HG02678 (cell line): ENCODE data around the gene ARHGEF12.

Experiments
- ATAC-seq: cut with Tn5 transposase; IDR thresholded peaks from one replicate; pipeline ENCODE4 v1.9.1; 2021; ENCODE audit warnings: mild to moderate bottlenecking, moderate library complexity; ENCODE audit not compliant: unreplicated experiment

The ARHGEF12 gene

DNA sequence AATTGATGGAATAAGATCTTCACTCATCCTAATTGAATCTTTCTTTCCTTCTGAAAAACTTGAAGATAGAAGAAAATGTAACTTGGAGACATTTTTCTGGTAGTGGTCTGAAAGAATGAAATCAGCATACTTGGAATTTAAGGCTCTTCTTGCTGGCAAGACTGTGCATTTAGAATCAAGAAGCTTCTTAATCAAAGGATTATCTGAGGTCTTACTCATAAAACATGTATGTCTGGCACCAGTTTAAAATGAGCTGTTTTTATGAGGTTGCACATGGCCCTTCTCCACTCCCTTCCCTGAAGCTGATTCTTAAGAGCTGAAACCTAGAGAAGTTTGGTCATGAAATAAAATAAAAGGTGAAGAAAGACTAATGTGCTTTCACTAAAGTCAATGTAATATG, 77.3 kb downstream of the ARHGEF12 start:
- ATAC-seq: no peak

DNA sequence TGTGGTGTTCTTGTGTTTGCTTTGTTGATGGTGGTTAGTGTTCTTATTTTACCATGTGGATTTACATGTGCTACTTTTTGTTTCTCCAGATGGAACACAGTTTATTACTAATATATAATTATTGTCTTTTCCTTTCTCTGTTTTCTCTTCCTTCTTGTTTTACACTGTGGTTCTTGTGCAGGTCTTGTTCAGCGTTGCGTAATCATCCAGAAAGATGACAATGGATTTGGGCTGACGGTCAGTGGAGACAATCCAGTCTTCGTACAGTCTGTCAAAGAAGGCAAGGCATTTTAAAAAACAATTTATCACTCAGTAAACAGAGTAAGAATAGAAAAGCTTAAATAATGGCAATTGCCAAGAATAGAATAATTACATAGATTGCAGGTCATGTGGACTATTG, 84.4 kb downstream of the ARHGEF12 start:
- ATAC-seq: no peak

DNA sequence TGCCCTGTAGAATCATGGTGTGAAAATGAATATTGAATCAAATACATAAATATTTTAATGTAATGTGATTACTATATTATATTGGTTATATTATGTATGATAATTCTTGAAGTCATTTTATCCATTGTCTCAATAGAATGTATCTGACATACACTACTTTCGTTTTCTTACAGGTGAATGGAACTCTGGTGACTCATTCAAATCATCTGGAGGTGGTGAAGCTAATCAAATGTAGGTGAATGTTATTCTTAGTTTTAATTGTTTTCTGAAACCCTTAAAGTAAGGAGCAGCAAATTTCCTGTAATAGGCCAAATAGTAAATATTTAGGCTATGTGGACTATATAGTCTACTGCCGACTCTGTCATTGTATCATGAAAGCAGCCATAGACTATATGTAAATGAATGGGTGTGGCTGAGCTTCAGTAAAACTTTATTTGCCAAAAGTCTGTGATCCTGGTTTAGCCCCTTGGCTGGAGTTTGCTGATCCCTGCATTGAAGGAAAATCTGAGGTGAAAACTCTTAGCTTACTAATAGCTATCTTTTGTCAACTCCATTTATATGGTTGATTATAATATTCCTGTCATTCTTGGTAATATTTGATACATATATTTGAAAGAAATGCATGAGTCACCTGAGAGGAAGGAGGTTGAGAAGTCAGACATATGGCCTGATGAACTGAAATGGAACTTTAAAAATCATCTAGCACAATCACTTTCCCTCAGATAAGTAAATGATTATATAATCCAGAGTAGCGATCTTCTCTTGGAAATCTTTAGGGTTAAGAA, 88.2 kb downstream of the ARHGEF12 start:
- ATAC-seq: no peak

DNA sequence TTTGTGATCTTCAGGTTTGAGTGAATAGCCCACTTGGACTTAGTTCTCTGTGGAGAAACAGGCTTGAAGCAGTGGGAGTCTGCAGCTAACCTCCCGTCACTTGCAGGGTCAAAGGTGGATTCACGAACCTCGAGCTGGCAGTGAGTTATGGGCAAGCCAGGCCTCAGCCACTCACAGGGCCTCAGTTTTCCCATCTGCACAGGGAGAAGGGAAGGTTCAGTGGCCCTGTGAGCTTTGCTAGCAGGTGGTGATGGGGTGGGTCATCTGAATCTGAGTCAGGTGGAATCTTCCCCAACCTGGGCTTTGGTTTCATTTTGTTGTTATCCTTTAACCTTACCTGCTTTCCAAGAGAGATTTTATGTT, 88.7 kb downstream of the ARHGEF12 start:
- ATAC-seq: no peak

DNA sequence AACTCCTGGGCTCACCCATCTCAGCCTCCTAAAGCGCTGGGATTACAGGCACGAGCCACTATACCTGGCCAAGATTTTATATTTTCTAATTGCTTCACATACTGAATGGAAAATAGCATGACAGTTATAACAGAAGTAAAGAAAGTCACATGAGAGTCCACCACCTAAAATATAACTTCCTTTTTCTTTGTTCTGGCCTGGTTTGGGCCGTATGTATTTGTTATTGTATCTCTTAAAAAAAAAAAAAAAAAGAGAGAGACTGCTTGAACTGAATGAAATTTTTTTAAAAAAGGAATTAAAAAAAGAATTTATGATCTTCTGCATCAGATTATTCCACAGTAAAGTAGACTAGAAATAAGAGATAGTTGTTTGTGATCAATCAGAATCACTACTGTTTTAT, 89.3 kb downstream of the ARHGEF12 start:
- no peak for ATAC-seq

DNA sequence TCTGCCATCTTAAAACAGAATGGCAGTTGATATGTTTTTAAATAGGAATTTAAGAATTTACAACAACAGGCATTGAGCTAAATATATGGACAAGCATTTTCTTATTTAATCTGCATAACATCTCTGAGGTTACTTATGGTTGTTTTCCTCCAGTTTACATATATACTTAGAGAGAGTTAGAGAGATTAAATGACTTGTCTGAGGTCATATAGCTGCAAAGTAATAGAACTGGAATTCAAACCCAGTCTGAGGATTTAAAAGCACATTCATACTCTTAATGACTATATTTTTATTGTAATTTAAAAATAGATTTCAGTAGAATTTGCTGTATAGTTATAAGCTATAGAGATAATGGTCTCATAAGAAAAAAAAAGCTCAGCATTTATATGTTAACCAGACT, 93.9 kb downstream of the ARHGEF12 start:
- no peak for ATAC-seq

DNA sequence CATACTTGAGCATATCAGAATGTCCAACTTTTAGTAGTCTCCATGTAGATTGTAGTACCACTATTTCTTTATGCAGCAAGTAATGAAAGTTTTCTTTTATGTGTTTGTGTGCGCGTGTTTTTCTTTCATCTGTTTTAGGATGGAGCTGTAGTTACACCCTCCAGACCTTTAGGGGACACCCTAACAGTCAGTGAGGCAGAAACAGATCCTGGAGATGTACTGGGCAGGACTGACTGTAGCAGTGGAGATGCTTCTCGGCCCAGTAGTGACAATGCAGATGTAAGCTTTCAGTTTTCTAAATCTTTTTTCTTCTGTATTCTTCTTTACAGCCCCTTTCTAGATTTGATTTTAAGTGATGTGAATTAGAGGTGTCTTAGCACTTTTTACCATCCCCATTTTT, 95.4 kb downstream of the ARHGEF12 start:
- no peak for ATAC-seq

DNA sequence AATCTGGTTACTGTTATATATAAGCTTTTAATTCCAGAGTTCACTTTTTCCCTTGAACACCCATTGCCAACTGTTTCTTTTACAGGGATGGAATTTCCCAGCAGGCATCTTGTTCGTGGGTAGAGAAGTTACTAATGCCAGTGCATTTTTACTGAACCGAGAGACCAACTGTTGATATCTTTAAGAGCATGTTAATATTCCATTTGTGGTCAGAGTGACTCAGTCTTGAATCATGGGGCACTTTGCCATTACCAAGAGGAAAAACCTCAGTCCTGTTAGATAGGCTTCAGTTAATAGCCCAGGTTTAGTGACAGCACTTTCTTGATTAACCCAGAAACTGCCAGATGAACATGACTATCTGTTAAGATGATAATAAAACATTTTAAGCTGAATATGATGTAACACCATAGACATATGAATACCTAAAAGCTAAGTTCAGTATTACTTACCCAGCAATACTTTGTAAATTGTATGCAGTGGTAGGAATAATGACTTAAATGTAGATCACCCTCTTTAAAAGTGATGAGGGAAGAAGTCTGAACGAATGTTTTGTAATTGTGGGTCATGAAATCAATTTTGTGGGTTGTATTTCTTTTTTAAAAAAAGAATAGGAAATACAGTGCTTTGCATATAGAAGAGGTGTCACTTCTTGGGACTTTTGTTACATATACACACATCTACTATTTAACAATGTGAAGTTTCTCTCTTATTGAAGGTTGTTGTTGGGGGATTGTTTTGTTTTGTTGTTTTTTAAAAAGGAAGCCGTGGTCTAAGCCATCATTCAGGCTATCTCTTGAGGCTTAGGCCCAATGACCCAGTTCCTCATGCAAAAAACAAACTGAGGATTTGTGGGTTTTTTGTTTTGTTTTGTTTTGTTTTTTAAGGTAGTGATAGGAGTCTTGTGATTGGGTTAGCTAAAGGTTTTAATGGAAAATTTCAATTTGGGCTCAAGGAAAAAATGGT, 96.1 kb downstream of the ARHGEF12 start:
- ATAC-seq: no peak

DNA sequence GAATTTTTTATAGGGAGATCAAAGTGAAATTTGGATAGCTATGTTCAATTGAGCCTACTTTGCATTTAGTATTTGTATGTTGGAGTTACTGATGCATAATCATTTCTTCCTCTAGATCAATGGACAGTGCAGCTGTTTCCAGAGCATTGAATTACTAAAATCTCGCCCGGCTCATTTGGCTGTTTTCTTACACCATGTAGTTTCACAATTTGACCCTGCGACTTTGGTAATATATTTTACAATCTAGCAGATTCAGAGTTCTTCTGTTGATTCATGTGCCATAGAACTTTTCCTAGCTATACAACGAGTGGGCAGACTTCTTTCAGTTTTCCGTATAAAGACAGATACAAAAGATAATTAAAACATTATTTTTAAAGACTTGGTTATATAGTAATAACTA, 105.4 kb downstream of the ARHGEF12 start:
- ATAC-seq: no peak

DNA sequence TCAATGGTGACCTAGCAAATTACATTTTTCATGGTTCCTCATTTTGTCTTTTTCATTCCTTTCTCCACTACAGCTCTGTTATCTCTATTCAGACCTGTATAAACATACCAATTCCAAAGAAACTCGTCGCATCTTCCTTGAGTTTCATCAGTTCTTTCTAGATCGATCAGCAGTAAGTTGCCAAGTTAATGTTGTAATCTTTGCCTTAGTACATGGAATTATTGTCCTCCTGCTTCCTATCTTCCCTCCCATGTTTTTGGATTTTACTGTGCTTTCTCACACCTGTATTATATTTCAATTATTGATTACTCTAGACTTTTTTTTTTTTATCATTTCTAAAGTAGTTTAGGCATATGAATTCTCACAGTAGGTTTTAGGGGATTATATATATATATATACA, 105.8 kb downstream of the ARHGEF12 start:
- ATAC-seq: no peak

DNA sequence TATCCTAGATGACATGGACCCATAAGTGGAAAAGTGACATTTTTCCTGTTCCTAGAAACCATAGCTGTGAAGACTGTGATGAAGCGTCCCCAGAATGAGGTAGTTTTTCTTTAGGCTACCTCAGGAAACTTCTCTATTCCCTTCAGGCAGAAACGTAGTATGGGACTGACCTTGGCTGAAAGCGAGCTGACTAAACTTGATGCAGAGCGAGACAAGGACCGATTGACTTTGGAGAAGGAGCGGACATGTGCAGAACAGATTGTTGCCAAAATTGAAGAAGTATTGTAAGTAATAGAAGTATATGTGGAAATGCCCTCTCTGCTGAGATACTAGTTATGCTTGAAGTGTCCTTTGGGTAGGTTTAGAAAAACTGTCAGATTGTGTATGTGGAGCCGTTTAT, 110.6 kb downstream of the ARHGEF12 start:
- ATAC-seq: no peak

DNA sequence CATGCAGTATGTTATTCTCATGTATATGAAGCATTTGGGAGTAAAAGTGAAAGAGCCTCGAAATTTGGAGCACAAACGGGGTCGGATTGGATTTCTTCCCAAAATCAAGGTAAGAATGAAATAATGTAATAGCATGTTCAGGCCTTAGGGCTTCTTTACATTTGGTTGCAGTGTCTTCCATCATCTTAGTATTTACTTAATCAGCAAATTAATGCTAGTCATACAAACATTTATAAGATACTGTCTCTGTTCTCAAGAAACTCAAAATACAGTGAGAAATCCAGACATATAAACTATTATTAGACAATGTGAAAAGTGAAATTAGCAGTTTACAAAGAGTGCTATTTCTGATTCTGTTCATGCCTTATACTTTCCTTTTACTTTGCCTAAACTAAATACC, 112.0 kb downstream of the ARHGEF12 start:
- ATAC-seq: no peak

DNA sequence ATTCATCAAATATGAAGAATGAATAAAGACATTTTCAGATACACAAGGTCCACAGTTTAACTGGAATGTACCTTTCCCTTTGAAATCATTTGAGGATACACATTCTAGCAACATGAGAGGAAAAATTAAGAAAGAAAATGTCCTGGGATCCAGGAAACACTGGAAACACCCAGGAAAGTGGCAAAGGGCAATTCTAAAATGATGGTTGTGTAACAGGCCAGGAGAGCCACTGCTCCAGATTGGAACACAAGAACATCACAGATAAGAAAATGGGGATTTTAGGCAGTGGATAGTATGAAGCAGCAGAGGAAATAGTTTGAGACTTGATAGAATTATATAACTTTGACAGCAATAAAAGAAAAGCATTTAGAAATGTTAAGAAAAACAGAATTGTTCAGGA, 119.3 kb downstream of the ARHGEF12 start:
- ATAC-seq: no peak

DNA sequence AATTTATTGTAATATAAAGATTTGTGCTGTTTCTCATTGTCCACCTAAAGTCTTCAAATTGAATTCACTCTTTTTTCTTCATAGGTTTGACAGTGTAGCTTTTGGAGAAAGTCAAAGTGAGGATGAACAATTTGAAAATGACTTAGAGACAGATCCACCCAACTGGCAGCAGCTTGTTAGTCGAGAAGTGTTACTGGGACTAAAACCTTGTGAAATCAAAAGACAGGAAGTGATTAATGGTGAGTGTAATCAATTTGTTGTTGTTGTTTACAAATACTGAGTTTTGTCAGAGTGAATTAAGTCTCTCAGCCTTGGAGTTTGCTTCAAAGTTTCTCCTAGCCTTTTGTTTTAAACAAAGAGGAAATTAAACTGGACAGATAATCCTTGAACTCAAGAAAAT, 121.8 kb downstream of the ARHGEF12 start:
- ATAC-seq: no peak

DNA sequence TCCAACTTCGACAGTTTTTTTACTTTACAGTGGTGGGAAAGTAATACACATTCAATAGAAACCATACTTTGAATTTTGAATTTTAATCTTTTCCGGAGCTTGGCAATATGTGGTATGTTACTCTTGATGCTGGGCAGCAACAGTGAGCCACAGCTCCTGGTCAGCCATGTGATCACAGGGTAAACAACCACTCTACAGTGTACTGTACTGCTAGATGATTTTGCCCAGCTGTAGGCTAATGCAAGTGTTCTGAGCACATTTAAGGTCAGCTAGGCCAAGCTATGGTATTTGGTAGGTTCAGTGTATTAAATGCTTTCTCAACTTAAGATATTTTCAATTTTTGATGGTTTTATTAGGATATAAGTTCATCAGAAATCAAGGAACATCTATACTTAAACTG, 126.6 kb downstream of the ARHGEF12 start:
- no peak for ATAC-seq

DNA sequence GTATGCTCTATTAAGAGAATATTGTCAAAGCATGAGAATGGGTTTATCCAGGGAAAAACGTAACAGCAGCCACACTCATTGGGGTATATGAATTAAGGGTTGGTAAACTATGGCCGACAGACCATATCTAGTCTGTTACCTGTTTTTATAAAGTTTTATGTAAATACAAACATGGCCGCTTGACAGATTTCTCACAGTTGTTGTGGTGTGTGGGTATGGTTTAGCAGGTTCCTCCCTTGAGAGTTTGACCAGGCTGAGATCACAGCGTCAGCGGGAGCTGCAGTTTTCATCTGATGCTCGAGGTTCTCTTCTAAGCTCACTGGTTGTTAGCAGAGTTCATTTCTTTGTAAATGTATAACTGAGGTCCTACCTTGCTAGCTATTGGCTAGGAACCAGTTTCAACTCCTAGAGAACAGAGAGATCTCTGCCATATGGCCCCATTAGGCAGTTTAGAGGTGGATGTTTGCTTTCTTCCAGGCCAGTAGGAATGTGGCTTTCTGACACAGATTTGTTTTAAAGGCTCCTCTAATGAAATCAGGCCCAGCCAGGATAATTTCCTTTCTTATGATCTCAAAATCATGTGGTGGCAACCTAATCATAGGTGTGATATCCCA, 129.8 kb downstream of the ARHGEF12 start:
- ATAC-seq: no peak

DNA sequence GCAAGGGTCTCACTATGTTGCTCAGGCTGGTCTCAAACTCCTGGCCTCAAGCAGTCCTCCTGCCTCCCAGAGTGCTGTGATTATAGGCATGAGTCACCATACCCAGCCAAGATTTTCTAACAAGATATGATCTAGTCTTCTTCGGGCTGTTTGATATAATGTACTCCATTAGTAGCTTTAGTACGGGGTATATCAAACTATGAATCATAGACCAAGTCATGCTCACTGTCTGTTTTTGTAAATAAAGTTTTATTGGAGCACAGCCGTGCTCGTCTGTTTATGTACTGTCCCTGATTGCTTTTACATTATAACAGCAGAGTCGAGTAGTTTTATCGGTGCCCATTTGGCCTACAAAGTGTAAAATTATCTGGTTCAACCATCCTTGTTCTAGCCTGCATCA, 131.4 kb downstream of the ARHGEF12 start:
- ATAC-seq: no peak

DNA sequence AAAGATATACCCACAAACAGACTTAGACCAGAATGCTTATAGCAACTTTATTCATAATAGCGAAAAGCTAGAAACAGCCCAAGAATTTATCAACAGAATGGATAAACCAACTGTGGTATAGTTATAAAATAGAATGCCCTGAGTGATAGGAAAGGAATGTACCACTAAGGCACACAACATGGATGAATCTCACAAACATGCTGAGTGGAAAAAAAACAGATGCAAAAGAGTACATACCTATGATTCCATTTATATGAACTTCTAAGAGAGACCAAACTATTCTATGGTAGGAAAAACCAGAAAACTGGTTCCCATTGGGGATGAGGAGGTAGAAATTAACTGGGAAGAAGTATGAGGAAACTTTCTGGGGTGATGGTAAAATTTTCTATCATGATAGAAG, 134.9 kb downstream of the ARHGEF12 start:
- no peak for ATAC-seq

DNA sequence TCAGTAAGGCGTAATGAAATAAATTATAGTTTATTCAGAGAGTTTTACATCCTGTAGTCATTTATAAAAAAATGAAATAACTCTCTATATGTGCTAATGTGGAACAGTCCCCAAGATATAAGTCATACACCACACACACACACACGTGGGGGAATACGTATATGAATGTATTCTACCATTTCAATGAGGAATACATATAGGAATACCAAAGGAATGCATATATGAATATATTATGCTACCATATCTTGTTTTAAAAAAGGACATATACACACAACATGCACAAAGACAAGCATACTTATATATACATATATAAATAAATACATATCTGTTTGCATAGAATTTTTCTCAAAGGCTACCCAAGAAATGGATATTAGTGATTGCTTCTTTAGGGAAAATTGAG, 135.8 kb downstream of the ARHGEF12 start:
- ATAC-seq: no peak

DNA sequence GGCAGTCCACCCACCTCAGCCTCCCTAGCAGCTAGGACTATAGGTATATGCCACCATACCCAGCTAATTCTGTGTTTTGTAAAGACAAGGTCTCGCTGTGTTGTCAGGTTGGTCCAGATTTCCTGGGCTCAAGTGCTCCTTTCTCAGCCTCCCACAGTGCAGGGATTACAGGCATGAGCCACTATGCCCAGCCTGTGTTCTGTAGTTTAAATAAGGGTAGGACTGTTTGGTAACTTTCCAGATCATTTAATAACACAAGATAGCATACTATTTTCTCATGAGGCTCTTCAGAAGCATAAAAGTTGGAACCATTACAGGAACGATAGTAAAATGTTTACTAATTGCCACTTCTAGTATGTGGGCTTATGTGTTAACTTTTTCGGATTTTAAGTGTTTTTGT, 137.3 kb downstream of the ARHGEF12 start:
- ATAC-seq: no peak

DNA sequence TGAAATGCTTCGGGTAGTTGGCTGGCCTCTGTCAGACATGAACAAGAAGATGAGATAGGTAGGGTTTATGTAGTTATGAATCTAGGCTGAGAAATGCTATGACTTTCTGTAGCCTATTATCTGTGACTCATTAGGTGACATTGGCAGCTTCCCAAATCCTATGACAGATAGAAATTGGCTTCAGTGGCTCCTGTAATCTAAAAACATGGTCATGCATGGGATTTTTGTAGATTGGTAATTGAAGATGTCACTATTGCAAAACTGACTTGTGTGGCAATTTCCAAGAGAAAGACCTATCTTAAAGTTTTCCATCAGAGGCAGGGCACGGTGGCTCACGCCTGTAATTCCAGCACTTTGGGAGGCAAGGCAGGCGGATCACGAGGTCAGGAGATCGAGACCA, 145.9 kb downstream of the ARHGEF12 start:
- no peak for ATAC-seq

DNA sequence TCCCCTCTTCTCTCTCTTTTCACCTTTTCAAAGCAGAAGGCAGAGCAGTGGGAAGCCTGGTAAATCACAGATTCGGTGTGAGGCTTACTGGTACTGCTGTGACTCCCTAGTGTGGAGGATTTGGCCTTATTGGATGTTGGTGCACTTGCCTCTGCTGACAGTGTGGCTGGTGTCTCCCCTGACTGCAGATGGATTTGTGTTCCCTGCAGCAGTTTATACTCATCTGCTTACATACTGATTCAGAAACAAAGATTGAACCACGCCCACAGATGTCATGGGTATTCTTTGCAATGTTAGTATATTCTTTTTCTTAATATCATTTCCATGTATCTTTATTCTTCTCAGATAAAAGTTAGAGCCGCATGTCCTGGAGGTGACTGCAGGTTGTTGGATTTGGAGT, 148.5 kb downstream of the ARHGEF12 start:
- ATAC-seq: no peak
